IPS-NIHi7 (cell line): ENCODE results near the gene GREB1.

Experiments used
- DNase-seq: peaks from one replicate; pipeline ENCODE4 v3.0.0; 2012; ENCODE audit warnings: mixed read lengths; ENCODE audit errors: extremely low spot score

The GREB1 gene

DNA sequence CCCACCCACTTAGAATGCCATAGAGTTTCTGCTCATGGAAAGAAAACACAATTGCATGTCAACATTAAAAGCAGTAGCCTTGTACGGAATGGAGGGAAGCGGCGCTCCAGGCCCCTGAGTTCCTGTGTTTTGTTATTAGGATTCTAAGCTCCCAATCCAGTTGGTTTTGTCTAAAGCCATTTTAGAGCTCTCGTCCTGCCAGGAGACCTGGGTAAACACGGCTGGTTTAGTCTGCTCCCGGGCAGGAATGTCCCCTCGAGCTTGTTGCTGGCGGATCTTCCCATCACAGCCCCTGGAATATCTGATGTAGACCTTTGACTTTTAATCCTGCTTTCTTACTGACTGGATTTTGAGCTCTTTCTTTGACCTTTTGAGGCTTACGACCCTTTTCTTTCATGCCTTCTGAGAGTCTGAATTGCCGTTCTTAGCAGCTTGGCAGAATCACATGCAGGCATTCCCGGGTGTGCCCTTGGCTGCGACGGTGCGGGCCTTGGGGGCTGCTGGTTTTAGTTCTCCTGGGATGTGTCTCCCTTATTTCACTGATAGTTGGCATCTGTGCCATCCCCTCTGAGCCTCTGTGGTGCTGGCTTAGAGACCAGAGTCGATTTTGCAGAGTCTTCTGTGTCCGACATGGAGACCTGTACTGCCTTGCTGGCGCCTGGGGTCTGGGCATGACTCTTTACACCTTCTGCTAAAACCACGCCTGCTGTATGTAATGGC, 25.4 kb downstream of the GREB1 start:
- no peak for DNase-seq

DNA sequence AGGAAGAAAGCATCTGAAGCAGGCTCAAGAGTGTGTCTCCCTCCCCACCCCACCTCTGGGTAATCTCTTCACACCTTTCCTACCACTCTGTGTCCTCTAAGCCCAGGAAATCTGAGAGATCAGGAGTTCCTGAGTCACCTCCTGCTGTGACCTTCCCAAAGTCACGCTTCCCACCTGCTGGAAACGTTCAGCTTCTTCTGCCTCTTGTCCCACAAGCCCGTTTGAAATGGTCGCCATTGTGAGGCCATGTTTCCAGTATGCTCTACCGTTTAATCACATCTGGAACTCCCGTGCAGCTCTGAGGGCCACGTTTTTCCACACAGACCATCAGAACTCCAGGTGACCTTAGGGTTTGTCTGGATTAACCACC, 25.9 kb downstream of the GREB1 start:
- DNase-seq = peak; percentile 40

DNA sequence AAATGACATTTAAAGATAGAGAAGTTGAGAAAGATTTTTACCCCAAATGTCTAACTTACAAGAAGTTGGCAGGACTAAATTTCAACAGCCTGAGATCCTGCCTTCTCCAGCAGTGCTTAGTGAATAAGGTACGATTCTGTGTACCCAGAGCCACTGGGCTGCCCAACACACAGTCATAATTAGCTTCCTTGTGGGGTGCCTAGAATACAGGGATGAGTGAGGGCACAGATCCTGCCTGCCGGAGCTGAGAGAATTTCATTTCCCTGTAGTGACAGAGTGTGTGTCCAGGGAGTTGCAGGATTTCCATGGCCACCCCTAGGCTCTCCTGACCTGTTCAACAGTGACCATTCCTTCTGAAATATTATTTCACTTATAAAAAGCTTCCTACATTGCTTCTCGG, 27.0 kb downstream of the GREB1 start:
- DNase-seq = no peak

DNA sequence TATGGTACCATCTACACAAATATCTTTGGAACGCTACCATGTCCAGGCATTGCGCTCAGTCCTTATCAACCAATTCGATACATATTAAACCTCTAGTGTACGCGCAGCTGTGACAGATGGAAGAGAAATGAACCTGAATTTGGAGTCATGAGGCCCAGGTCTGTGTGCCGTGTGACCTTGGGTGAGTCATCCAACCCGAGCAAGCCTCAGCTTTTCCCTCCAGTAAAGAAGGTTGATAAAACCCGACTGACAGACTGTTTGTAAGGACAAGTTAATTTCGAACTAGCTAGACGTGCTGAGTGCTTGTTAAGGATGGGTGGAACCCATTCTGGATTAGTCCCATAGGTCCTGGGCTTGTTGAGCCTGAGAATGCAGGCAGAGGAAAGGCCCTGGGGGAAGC, 28.2 kb downstream of the GREB1 start:
- DNase-seq = no peak

DNA sequence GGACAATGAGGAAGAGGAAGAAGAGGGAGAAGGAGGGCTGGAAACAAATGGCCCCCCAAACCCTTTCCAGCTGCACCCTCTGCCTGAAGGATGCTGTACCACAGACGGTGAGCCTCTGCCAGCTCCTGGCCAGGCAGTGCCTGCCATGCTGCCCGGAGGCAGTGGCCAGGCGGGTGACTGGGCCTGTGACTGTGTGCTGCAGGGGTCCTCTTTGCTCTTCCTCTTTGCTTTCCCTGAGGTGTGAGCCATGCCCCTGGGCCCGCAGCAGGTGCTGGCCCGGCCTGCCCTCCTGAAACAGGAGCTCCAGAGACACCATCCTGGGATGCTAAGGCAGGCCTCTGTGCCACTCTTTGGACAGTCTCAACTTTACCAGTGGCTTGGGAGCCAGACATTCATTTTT, 28.6 kb downstream of the GREB1 start:
- DNase-seq = no peak

DNA sequence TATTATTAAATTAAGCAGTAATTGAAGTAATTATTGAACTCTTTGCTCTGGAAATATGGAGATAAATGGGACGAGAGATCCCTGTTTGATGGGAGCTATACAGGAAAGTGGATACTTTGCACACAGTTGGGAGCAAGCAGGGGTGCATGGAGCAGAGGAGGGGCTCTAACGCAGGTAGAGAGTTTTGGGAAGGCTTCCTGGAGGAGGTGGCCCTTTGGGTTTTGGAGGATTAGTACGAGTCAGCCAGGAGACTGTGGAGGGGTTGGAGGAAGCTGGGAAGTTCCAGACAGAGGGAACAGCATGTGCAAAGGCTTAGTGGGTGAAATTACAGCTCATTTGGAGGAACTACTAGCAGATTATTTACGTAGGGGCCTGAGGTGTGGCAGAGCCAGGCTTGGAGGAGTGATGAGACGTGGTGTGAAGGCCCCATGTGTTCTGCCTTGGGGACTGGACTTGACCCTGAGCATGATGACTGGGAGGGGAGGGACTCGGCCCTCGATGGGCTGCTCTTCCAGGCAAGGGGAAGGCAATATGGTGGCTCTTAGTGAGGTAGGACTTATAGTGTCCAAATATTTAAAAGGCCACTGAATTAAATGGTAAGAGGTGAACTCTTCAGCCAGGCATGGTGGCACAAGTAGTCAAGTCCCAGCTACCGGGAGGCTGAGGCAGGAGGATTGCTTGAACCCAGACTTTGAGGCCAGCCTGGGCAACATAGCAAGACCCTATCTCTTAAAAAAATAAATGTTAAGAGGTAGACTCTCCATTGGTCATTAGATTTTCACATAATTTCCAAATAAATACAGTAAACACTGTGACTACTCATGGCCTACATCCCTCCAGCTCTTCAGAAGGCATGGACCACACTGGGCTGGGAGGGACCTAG, 30.2 kb downstream of the GREB1 start:
- no peak for DNase-seq

DNA sequence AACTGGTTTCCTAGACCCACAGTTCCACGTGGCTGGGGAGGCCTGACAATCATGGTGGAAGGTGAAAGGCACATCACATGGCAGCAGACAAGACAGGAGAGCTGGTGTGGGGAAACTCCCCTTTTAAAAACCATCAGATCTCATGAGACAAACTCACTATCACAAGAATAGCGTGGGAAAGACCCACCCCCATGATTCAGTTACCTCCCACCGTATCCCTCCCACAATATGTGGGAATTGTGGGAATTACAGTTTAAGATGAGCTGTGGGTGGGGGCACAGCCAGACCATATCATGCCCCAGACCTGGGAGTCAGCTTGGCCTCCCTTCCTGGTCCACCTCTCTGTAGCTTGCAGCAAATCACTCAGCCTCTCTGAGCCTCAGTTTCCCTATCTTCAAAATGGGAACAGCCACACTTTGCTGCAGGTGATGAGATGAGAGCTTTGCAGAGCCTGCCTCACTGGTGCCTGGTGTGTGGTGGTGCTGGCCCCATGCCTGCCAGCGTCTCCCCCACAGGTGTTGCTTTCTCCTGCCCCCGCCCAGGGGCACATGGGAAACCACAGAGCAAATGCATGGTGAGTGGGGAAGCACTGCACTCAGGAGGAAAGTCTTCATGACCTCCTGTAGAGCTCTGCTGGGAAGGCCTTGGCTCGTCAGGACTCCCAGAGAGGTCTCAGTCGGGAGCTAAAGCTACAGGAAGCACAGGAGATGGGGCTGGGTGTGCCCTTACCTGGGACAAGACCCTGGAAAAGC, 31.1 kb downstream of the GREB1 start:
- DNase-seq = no peak

DNA sequence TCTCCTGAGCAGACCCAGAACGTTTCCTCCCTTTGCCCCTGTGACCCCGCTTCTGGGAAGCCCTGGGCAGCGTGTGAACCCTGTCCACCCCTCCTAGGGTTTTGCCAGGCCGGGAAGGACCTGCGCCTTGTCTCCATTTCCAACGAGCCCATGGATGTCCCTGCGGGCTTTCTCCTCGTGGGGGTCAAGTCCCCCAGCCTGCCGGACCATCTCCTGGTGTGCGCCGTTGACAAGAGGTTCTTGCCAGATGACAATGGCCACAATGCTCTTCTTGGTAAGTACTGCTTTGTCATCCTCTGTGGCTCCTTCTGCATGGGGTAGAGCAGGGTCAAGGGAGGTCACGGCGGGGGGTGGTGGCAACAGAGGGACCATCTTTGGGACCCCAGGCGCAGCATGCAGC, 32.5 kb downstream of the GREB1 start:
- DNase-seq = no peak

DNA sequence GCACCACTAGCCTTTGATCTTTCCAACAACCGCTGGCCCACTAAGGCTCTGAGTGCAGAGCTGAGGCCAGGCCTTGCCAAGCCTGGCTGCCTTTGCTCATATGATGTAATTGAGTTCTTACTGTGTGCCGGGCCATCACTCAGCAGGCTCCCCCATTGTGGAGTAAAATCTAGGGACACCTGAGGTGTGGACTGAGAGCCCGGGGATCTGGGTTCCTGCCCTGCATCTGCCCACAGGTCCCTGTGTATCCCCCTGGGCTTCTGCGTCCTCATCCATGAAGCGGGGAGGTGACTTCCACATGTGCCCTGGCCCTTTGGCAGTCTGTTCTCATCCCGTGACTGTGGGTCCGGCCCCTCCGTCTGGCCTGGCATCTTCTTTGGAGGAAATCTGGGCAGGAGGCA, 33.8 kb downstream of the GREB1 start:
- DNase-seq = no peak

DNA sequence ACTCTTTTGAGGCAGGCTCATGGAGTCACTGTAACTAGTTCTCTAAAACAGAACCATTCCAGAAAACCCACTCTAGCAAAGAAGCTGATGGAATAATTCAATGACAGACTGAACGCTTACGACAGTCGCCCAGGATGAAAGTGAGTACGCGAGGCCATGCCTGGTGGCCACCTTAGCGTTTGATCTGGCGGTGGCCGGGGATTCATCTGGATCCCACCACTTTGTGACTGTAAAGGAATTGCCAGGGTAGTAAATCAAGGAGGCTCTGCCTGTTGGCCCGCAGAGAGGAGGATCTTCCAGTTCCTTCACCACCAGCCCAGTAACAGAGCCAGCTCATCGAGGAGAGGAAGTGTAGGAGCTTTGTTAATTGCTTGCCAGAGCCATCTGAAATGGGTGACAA, 34.6 kb downstream of the GREB1 start:
- DNase-seq = no peak

DNA sequence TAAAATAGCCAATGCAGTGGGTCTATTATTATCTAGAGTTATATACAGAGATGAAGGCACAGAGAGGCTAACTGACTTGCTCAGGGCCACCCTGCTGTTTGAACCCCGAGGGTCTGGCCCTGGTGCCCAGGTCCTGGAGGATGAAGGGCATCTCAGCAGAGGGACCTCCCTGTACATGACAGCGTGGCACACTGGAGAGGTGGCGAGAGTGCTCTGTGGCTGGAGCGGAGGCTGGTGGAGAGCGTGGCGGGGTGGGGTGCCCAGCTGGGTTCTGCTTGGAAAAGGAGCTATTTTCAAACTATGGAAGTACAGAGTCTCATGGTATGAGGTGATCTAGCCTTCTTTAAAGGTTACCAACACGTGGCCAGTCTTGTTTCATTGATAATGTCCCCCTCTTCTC, 35.8 kb downstream of the GREB1 start:
- DNase-seq = no peak

DNA sequence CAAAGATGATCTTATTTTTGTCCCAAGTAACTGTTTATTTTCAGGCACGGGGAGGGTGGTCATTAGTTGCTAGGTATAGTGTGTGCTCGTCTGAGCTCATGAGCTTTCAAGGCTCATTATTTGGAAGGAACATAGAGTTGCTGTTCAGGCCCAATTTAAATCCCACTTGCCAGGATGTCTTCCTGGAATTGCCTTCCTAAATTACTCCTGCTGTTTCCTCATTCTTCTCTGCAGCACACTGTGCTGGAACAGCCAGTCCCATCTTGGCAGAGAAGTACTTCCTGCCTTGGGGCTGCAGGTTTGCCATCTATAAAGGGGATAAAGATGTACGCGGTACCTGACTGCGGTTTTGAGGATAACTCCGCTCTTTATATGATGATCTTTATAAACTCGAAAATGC, 37.3 kb downstream of the GREB1 start:
- no peak for DNase-seq

DNA sequence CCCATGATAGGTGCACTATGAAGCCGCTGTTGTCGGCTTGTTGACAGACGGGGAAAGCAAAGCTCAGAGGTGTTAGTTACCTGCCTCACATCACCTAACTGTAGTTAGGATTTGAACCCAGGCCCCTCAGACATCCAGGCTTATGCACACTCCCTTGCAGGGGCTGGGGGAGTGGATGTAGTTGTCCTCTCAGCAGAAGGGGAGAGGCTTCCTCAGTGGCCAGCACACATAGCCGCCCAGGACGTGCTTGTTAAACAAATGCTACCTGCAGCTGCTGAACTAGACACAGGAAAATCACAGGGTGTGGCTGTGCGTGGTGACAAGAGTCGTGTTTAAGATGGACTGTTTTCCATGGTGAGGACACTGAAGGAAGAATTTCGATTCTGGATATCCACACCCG, 39.2 kb downstream of the GREB1 start:
- no peak for DNase-seq

DNA sequence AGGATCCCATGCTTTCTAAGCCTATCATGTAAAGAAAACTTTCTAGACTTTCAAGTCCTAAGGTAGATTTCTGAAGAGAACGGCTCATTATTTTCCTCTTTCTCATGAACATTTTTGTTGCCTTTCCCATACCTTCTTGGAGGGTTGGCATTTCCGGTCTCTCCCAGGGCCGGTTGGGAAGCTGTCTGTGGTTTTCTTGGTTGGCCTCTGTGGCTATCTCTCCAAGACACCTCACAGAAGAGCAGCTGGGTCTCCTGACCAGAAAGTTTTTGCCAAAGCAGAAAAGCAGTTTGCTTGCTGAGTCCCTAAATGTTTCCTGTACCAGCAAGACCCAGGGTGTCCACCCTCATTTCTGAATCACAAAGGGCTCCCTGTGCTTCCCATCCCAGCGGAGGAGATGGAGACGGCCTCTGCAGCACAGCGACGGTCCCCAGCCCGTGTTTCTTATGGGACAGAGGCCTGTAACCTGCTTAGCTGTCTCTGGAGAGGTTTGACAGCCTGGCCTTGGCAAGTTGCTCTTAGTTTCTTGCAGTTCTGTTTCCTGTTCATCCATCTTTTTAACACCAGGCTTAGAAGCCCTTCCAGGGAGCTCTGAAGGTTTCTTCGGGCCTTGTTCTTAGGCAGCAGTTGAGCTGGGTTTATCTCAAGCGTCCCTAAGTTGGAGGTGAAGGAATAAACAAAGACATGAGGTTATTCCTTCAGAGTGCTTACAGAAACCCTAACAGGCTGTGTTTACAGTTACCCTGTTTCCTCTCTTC, 39.8 kb downstream of the GREB1 start:
- peak; percentile 56 for DNase-seq

DNA sequence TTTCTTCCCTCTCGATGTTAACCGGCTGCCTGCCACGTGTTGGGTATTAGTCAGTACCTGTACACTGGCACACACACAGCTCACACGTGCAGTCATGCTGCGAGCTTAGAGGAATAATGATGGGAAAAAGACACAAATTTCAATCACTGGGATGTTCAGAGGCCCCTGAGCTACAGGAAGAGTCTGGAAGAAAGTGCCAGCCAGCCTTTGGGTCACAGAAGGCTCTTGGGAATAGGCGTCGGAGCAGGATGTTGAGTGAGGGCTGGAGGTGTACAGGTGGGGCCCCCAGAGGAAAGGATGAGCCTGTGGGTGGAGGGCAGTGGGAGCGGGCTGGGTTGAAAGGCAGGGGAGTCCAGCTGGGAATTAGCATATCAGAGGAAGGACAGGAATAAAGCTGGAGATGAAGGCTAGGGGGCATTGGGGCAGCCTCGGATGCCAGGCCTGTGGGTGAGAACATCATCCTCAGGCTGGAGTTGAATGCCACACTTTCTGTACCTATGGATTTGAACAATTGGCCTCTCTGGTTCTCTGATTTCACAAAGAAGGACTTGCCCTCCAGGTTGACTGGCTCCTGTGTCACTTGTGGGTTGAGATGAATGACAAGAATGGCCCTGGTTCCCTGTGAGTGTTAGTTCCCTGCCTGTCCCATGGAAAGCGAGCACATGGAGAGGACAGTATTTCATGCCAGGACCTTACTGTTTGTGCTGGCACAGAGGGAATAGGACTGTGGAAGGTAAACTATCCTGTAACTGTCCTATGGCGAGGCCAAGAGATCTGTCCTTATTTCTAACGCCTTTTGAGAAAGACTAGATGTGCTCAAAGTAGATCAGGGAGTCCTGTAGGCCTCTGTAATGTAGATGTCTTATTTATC, 40.6 kb downstream of the GREB1 start:
- no peak for DNase-seq

DNA sequence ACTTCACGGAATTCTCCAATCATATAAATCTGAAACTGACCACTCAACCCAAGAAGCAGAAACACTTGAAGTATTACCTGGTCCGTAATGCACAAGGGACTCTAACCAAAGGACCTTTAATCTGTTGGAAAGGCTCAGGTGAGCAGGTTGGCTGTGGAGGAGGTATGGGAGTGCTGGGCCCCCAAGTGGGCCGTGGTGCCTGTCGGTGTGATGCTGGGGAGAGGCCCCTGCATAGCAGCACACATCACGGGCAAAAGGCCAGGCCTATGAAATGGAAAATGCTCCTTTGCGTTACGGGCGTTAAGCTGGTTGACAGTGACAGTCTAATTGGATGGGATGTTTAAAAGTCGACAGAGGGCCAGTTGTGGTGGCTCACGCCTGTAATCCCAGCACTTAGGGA, 42.6 kb downstream of the GREB1 start:
- no peak for DNase-seq

DNA sequence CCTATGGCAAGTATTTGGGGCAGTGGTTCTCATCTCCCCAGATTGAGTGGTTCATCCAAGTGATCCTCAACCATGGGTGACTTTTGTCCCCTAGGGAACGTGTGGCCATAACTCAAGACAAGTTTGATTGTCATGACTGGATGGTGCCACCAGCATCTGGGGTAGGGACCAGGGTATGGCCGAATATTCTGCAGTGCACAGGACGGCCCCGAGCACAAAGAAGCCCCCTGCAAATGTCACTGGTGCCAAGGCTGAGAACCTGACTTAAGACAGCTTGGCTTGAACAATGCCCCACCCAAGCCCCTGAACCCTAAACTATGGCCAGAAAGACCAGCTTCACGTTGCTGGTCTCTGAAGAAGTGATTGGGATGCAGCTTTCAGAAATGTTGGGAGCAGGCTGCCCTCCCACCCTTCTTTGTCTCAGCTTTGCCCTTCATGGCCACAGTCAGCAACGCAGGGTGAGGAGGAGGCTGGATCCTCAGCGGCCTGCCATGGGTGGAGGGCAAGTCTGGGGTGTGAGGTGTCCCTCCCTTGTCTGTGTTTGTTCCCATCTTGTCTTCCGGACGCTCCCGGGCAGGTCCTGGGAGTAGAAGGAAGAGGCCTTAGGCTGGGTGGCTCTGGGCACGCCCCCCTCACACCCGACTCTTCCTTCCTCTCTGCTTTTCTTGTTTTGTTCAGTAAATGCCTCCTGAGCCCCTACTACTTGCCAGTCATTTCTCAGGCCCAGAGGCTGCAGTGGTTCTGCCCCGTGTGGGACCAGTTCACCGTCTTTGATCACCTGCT, 43.4 kb downstream of the GREB1 start:
- no peak for DNase-seq

DNA sequence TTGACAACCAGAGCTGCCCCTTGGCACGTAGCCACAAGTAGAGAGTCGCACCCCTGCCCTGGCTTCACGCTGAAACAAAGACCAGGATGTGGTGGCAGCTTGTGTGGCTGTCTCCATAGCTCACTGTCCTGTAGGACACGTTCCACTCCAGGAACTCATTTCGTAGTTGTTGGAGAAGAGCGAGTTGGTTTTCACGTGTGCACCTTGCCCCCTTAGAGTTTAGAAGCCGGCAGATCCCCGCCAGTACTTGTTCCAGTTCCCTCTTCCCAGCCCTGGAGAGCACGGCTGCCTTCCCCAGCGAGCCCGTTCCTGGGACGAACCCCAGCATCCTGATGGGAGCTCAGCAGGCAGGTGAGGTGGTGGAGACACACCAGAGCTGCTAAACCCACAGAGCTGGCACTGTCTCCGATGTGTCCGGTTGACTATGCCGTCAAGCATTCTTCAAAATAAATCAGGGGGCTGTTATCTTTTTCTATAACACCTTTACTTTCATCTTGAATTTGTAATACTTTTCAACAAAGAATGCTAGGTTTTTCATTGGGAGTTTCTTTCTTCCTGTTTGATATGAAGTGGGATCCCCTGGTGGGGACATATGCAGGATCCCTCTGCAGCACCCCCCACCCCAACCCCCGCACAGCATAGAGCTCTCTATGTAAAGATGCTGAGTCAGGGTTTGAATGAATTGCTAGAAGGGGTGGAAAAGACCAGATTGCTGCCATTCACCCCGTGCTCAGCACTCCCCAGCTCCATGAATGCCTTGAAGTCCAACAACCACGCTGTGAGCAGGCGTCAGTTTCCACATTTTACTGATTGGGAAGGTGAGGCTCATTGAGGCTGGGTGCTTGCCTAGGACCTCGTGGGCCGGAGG, 44.5 kb downstream of the GREB1 start:
- no peak for DNase-seq
